ENCODE data around the gene DNAH3.
"Not testable (repeated sequence)": the region's sequence is repeated elsewhere in the genome, so short reads cannot be mapped to it uniquely, and the experiment has no call there.

DNAH3 gene

DNA sequence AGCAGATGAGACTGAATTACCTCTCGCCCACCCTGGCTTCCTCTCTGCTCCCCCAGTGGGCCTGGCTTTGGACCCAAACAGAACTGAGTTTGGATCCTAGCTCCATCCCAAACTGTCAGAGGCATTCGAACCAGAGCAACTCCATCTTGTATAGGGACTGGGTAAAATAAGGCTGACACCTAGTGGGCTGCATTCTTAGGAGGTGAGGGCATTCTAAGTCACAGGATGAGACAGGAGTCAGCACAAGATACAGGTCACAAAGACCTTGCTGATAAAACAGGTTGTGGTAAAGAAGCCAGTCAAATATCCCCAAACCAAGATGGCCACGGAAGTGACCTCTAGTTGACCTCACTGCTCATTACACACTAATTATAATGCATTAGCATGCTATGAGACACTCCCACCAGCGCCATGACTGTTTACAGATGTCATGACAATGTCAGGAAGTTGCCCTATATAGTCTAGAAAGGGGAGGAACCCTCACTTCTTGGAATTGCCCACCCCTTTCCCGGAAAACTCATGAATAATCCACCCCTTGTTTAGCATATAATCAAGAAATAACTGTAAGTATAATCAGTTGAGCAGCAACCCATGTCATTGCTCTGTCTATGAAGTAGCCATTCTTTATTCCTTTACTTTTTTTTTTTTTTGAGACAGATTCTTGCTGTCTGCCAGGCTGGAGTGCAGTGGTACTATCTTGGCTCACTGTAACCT lies 205.6 kb downstream of the DNAH3 start:
- DNase-seq (ENCODE audit: low read depth in 2 of 2): no peak

DNA sequence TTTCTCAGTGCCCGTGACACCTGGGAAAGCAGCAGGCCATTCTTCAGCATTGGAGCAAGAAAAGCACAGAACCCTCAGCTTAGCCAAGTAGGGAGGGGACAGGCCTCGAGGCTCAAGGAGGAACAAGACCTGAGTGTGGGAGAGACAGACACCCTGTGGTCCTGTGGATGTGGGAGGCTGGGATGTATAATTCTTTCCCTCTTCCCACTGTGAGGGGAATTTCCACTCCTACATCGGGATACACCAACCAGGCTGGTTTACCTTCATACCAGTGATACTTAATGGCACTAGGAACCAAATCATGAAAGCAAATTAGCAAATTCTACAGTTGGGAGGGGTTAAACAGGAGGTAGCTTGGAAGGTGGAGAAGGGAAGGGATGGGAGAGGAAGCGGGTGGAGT lies 208.4 kb downstream of the DNAH3 start:
- DNase-seq (ENCODE audit: low read depth in 2 of 2): no peak

GRCh38 chr16:20941636-20941926 lies 209.1 kb downstream of the DNAH3 start:
- no peak for DNase-seq (ENCODE audit: low read depth in 2 of 2)

DNA sequence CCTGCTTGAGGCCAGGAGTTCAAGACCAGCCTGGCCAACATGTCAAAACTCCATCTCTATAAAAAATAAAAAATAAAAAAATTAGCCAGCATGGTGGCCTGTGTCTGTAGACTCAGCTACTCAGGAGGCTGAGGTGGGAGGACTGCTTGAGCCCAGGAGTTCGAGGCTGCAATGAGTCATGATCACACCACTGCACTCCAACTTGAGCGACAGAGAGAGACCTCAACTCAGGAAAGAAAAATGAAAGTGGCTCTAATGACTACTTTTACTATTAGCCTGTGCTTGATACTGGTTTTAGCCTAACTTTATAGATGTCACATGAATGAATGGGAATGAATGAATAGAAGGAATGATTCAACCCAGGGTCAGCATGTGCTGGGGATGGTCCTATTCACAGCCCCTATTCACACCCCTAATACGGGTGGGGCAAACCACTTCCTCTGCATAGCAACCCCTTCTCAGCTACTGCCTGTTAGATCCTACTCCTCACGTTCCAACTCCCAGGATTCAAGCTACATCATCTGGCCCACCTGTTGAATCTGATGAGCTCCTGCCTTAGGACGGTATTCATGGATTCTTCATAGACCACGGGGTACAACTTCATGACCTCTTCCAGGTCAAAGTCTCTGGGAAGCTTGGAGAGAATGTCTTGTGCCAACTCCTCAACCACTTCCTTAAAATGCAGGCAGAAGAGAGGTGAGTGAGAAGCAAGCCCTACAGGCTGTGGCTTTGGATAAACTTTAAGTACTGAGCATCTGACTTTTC lies 209.6 kb downstream of the DNAH3 start:
- DNase-seq (ENCODE audit: low read depth in 2 of 2): no peak

- no peak for DNase-seq (ENCODE audit: low read depth in 2 of 2)
Observed at GRCh38 chr16:20939611-20940010, 211.0 kb downstream of the DNAH3 start.

GRCh38 chr16:20938426-20938825 lies 212.2 kb downstream of the DNAH3 start:
- no peak for DNase-seq (ENCODE audit: low read depth in 2 of 2)

GRCh38 chr16:20937736-20938135 lies 212.9 kb downstream of the DNAH3 start:
- DNase-seq (ENCODE audit: low read depth in 2 of 2): no peak

DNA sequence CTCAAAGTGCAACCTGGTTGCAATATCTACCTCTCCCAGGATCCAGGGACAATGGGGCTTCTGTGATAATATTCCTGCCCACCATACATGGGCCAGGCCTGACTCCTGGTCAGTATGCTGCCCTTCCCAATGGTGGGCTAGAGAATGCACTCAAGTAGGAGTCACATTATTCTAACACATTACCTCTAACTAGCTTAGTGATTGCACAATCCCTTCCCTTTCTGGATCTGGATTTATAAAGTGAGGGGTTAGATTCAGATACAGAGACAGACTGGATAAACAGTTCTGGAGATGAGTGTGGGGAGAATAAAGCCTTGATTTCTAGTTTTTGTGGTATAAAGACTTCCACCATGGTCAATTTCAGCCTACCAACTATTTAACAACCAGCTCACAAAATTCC lies 217.1 kb downstream of the DNAH3 start:
- DNase-seq (ENCODE audit: low read depth in 2 of 2): no peak

DNA sequence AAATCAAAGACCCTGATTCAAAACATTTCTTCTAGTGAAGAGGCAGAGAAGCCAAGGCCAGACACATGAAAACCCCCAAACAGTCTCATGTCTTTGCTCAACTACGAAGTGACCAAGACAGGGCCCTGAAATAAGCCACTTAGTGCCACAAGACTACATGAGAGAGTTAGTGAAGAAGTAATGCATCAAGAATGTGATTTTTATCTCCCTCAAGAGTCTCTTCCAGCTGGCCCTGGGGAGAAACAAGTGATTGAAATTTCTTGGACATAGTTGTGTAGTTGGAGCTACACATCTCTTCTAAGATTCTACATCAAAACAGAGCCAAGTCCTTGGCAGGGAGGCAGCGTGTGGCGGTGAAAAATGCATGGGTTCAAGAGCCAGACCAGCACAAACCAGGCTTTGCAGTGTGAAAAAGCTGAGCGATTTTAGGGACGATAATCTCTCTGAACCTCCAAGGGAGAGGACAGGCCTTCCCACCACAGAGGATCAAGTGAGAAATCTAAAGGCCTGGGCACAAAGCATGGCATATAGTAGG lies 219.5 kb downstream of the DNAH3 start:
- DNase-seq (ENCODE audit: low read depth in 2 of 2): no peak

GRCh38 chr16:20930365-20930690 lies 220.3 kb downstream of the DNAH3 start:
- no peak for DNase-seq (ENCODE audit: low read depth in 2 of 2)

GRCh38 chr16:20929676-20930364 lies 220.8 kb downstream of the DNAH3 start:
- not testable (repeated sequence) for DNase-seq (ENCODE audit: low read depth in 2 of 2)

GRCh38 chr16:20928774-20929411 lies 221.8 kb downstream of the DNAH3 start:
- no peak for DNase-seq (ENCODE audit: low read depth in 2 of 2)

GRCh38 chr16:20925751-20926150 lies 224.9 kb downstream of the DNAH3 start:
- DNase-seq (ENCODE audit: low read depth in 2 of 2): no peak

DNA sequence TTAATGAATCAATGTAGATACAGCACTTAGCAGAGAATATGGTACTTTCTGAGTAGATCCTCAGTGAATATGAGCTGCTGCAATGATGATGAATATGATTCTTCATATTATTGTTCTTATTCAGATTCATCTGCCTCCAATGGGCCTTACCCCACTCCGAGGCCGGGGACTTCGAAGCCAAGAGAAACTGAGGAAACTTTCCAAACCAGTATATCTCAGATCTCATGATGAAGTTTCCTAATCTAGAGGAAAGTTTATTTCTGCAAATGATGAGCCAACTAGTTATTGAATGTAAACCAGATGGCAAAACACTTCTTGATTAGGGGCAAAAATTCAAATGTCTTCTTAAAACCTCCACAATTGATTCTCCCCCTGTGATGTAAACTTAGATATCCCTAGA lies 226.8 kb downstream of the DNAH3 start:
- no peak for DNase-seq (ENCODE audit: low read depth in 2 of 2)

- no peak for DNase-seq (ENCODE audit: low read depth in 2 of 2)
Observed at GRCh38 chr16:20920799-20921198, 229.8 kb downstream of the DNAH3 start.

- DNase-seq (ENCODE audit: low read depth in 2 of 2): no peak
Observed at GRCh38 chr16:20920091-20920490, 230.6 kb downstream of the DNAH3 start.

DNA sequence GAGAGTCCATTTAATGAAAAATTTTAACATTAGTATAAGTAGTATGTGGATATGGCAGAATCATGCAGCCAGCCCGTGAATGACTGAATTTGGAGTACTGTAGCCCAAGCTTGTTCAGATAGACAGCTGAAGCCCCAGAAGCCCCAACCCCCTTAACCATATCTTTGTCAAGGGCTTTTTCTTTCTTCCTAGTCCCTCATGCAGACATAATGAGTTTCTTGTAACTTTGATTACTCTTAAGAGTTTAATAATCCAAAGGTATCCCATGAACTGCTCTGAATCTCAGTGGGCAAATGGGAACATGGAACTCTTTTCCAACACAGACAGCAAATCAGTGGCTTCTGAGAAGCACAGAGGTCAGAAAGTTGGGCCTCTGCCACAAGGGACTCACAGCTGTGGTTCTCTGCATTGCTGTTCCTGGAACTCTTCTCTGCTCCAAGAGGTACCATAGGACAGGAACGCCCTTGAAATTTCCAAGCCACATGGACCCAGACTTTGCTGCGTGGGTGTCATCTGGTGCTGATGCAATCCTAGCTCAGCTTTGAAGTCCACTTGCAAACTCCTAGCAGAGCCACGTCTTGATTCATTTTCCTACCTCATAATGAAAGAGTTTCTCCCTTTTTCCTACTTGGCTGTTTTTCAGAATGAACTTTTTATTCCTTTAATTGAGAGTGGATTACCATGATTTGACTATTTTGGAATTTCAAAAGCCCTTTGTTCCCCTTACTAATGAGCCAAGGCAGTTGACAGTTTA lies 232.0 kb downstream of the DNAH3 start:
- no peak for DNase-seq (ENCODE audit: low read depth in 2 of 2)

DNA sequence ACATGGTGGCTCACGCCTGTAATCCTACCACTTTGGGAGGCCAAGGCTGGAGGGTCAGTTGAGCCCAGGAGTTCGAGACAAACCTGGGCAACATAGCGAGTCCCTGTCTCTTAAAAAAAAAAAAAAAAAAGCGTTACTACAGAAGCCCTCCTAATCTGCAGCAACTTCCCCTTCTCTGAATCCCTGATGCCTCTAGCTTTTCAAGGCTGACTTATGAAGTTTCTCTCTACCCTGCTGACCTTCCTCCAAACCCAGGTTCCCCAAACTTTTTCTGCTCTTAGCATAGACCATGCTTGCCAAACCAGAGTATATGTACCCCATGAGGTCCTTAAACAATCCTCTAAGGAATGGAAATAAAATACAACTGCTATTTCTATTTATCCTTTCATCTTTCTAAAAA lies 233.7 kb downstream of the DNAH3 start:
- no peak for DNase-seq (ENCODE audit: low read depth in 2 of 2)

DNA sequence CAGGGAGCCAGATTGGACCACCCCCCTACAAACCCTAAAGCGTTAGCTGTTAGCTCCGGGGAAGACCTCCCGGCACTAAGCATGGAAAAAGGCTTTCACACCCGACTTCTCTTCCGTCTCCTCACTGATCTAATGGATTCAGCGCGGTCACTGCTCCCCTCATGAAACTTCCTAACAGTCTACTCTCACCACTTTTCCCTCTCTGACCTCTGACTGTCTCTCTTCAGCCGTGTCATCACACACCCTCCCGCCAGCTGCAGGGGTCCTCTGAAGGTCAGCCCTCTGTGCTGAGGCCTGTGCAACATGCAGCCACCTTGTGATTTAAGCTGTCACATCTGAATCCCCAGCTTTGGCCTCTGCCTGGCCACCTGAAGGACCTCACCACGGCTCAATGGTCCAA lies 234.4 kb downstream of the DNAH3 start:
- DNase-seq (ENCODE audit: low read depth in 2 of 2): no peak

DNA sequence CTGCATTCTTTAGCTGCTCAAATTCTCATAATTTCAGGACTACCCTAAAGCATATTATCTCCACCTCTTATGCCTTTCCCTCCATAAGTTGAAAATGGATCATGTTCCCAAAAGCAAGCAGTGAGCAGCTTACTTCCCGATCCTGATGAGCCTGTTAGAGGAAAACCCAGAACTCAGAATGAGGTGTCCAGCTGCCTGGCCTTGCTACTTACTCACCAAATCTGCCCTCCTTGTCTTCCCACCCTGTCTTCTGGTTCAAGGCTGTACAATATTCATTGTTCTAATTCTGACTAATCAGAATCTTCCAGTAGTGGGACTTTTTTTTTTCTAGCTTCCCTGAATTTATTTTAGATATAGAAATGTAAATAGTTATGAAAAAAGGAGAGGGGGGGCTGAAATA lies 239.3 kb downstream of the DNAH3 start:
- no peak for DNase-seq (ENCODE audit: low read depth in 2 of 2)

GRCh38 chr16:20910781-20911321 lies 239.8 kb downstream of the DNAH3 start:
- DNase-seq (ENCODE audit: low read depth in 2 of 2): no peak
